GM12801 (cell line): ENCODE measurements around the gene ITM2C.

Experiments
- CTCF ChIP-seq: IDR thresholded peaks from one replicate; pipeline ENCODE4 v1.5.1; 2011; ENCODE audit warnings: control low read depth; ENCODE audit not compliant: insufficient read length; ENCODE audit errors: extremely low read depth

ITM2C gene

GRCh38 chr2:230903231-230904150 lies 38.7 kb downstream of the ITM2C start:
- no peak for TF ChIP-seq CTCF

DNA sequence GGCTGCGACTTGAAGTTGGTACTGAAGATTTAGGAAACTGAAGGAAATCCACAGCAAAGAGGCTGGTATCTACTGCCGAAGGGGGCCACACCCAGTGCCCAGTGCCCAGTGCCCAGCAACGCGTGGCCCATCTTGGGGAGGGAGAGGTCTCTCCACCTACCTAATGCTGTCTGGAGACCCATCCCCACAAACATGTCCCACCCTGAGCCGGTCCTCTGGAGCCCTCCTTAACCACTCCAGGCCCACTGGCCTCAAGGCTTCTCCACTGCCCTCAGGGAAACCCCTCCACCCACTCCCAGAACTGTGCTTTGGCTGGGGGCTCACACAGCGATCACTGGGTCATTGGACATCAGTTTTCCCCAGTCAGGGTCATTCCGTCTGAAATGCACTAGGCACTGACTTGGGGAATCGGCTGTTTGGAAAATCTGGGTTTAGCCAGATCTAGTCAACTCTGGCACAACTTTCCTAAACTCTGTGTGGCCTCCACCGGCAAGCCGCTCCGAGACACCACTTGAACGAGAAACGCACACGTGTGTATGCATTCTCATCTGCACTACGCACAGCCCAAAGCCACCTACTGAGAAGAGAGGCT lies 40.2 kb downstream of the ITM2C start:
- TF ChIP-seq CTCF, result no peak

DNA sequence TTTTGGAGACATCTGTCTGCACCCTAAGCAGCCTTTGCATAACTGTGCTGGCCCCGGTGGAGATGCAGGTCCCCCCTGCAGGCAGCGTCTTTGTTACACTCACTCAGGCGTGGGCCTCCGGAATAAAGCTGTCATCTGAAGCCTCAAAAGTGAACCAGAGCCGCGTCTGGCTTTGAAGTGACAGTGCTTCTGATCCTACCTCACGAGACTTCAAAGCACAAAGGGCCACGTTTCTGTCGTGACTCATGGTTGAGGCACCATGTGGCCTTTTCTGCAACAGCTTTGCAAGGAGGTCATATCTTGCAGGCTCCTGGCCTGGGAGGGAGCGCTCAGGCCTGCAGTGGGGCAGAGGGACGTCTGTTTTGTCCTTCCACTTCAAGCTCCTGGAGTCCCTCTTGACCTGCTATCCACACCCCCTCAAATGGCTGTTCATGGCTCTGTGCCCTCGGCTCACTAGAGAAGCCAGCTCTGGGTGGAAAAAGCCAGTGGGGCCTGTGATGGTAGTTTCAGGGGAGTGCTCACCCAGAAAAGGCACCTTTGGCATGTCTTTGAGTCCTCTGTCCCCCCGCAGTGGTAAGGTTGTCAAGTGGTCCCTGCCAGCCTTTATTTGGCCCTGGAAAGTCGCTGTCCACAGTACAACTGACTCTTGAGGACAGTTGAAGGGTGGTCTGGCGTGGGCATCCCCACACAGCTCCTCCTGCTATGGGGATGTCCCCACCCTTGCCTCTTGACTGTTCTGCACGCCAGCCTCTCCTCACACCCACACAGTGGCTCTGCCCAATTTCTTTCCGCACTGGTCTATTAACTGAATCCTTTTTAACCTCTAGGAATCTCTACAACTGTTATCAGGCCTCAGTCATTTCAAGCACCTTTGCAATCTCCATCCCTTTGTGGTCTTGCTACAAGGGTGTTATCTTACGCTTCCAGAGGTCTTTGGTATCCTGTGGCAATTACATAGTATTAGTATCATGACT lies 41.0 kb downstream of the ITM2C start:
- TF ChIP-seq CTCF, result no peak

DNA sequence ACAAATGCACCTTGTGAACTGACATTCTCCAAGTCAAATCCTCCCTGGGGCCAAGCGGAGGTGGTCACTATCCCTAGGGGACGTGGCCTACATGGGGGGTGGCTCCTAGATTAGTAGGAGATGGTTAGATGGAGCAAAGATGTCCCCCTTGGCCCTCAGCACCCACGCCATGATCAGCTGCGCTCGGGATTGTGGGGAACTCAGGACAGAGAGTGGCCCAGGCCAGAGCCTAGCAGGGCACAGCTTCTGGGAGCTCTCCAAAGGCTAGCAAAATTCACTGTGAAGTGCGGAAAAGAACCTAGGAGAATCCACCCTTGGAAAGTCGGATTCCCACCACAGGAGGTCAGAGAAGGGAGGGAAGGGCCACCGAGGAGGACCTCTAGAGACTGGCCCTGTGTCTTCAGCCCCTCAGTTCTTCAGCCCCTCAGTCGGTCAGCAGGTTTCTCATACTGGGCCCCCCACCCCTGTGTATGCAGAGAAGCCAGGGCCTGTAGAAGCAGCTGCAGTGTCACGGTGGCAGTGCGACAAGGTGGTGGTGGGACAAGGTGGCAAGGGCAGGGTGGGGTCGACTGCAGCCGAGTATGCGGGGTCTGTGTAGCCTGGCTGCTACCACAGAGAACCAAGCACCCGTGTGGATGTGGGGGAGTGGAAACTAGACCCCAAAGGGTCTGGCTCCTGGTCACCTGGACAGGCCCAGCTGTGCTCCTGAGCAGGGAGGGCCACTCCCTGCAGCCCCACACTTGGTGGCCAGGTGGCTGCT lies 41.9 kb downstream of the ITM2C start:
- TF ChIP-seq CTCF, result no peak

- TF ChIP-seq CTCF, result no peak
These were observed 42.8 kb downstream of the ITM2C start for GRCh38 chr2:230907361-230908091.

- TF ChIP-seq CTCF, result no peak
These were observed 43.4 kb downstream of the ITM2C start for GRCh38 chr2:230908092-230908594.
